ENCODE data around the gene NME3. TPM values are rescaled to one million over a fixed set of nuclear protein-coding genes. Genes with fewer than 3 reads are reported as not detected.
"Not testable (repeated sequence)": the region's sequence is repeated elsewhere in the genome, so short reads cannot be mapped to it uniquely, and the experiment has no call there.

NME3 gene
- total RNA-seq, 4 donors from 2014 or later, result 49.9 to 106 (median 87.2) TPM

DNA sequence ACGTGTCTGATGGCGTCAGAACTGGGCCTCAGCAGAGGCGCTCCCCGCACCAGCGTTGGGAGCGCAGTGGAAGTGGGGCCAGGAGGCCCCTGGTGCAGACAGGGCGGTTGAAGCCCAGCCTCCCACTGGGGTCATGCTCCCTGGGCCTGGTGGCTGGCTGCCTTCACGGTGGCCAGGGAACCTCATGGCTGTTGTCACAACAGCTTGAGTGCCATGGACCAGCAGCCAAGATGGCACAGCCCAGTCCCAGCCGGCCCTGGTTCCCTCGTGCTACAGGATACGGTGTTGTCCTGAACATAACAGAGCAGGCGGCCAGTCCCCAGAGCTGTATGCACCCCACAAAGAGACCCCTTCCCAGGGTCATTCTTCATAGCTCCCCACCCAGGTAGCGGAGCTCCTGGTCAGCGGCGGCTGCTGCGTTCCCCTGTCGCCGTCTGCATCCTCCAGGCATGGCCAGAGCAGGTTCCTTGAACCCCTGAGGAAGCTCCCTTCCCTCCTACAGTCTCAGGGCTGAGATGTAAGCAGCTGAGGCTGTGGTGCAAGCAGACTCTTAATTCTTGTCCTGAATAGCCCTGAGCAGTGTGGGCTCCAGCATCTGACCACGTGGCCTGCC is 29.7 kb downstream of the NME3 start:
- no peaks in the 10 kb centered on the region for H3K4me1 ChIP-seq
- H3K27ac ChIP-seq, result no peak overlapping the region
- no peaks in the 10 kb centered on the region for H3K9me3 ChIP-seq
- no peak for ATAC-seq
- peaks cover 0 to 64% of the 10 kb centered on the region in 2 donors for H3K36me3 ChIP-seq
- no peak overlapping the region for H3K4me3 ChIP-seq
- TF ChIP-seq POLR2AphosphoS5 (IDR thresholded peaks at IDR 0.05) (no peak), EP300 (IDR thresholded peaks at IDR 0.05) (no peak), POLR2A (IDR thresholded peaks at IDR 0.05) (no peak)
- TF ChIP-seq, protein P1, sequence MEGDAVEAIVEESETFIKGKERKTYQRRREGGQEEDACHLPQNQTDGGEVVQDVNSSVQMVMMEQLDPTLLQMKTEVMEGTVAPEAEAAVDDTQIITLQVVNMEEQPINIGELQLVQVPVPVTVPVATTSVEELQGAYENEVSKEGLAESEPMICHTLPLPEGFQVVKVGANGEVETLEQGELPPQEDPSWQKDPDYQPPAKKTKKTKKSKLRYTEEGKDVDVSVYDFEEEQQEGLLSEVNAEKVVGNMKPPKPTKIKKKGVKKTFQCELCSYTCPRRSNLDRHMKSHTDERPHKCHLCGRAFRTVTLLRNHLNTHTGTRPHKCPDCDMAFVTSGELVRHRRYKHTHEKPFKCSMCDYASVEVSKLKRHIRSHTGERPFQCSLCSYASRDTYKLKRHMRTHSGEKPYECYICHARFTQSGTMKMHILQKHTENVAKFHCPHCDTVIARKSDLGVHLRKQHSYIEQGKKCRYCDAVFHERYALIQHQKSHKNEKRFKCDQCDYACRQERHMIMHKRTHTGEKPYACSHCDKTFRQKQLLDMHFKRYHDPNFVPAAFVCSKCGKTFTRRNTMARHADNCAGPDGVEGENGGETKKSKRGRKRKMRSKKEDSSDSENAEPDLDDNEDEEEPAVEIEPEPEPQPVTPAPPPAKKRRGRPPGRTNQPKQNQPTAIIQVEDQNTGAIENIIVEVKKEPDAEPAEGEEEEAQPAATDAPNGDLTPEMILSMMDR (IDR thresholded peaks at IDR 0.05), result no peak
- 100% methylated on average over 2 of the region's 19 CpGs; no CpG with 5 or more reads in 1 of the 2 donors for WGBS, 2 donors (ENCODE audit: low coverage in 1 of 2)
- no peaks in the 10 kb centered on the region for H3K27me3 ChIP-seq

DNA sequence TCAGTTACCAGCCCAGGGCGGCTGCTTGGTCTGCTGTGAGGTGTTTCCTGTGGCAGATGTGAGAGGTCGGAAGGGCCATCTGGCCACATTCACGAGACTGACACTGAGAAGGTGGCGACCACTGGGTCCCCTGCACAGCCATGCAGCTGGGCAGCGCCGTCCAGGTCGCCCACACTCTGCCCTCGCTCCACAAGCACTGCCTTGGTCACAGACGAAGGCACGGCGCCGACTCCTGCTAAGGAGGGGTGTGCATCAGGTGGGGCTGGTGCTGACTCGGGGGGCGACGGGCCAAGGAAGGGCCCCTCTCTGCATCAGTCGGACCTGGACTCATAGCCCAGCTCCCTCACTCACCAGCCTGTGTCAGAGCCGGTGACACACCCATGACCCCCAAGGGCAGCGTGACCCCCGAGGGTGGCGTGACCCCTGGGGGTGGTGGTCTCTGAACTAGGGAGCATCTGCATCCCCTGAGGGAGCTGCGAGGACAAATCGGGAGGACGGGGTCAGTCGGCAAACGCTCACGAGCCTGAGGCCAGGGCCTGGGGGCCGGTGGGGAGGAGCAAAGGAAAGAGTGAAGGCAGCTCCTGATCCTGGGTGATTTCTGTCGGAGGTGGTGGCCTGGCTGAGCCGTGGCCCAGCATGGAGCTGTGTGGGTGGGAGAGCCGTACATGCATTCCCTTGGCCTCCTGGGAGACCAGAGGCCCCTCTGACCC is 30.4 kb downstream of the NME3 start:
- peaks cover 0 to 56% of the 10 kb centered on the region in 2 donors for H3K36me3 ChIP-seq
- H3K4me3 ChIP-seq, result no peak overlapping the region
- H3K4me1 ChIP-seq, result no peaks in the 10 kb centered on the region
- no peaks in the 10 kb centered on the region for H3K9me3 ChIP-seq
- WGBS, 2 donors (ENCODE audit: low coverage in 1 of 2), result 91 to 93% methylated on average over 7 to 10 of the region's 30 CpGs
- H3K27ac ChIP-seq, result no peak overlapping the region
- ATAC-seq, result no peak
- TF ChIP-seq POLR2AphosphoS5 (IDR thresholded peaks at IDR 0.05) (no peak), EP300 (IDR thresholded peaks at IDR 0.05) (no peak), POLR2A (IDR thresholded peaks at IDR 0.05) (no peak)
- TF ChIP-seq, protein P1 (IDR thresholded peaks at IDR 0.05), result no peak
- H3K27me3 ChIP-seq, result no peaks in the 10 kb centered on the region

DNA sequence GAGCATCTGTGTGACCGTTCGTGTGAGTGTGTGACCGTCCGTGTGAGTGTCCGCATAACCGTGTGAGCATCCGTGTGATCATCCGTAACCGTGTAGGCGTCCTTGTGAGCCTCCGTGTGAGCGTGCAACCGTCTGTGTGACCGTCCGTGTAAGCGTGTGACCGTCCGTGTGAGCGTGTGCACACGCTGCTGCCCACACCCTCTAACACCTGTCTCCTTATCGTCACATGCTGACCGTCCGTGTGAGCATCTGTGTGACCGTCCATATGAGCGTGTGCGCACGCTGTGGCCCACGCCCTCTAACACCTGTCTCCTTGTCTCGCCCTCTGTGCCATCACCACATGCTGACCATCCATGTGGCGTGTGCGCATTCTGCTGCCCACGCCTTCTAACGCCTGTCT is 31.1 kb downstream of the NME3 start:
- Histone ChIP-seq H3K4me3 (no peak overlapping the region), H3K9me3 (no peaks in the 10 kb centered on the region), H3K36me3 (peaks cover 0 to 50% of the 10 kb centered on the region in 2 donors), H3K27me3 (no peaks in the 10 kb centered on the region), H3K4me1 (no peaks in the 10 kb centered on the region), H3K27ac (no peak overlapping the region)
- no peak for ATAC-seq
- no peak for TF ChIP-seq POLR2AphosphoS5 (IDR thresholded peaks at IDR 0.05)
- TF ChIP-seq, protein P1 (IDR thresholded peaks at IDR 0.05), result no peak
- TF ChIP-seq EP300 (IDR thresholded peaks at IDR 0.05), result no peak
- no peak for TF ChIP-seq POLR2A (IDR thresholded peaks at IDR 0.05)
- 92 to 95% methylated on average over 19 to 21 of the region's 33 CpGs for WGBS, 2 donors (ENCODE audit: low coverage in 1 of 2)

DNA sequence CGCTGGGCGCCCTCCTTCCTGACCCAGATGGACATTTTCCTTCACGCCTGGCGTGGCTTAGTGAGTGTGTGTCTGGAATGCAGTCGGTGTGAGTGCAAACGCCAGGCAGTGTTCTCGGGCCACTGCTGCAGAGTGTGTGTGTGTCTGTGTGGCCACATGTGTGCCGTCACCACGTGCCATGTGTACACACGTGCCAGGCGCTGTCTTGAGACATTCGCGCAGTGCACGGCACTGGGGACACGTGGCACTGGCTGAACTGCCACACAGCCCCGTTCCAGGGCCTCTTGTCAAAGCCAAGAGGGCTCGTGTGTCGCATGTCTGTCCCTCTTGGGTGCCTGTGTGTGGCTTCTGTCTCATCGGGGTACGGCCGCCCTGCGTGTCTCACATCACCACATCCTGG is 36.5 kb downstream of the NME3 start:
- Histone ChIP-seq H3K4me3 (no peak overlapping the region), H3K27me3 (no peaks in the 10 kb centered on the region), H3K36me3 (peaks cover 0 to 54% of the 10 kb centered on the region in 2 donors), H3K4me1 (no peaks in the 10 kb centered on the region), H3K27ac (no peak overlapping the region), H3K9me3 (no peaks in the 10 kb centered on the region)
- TF ChIP-seq POLR2A (IDR thresholded peaks at IDR 0.05) (no peak), POLR2AphosphoS5 (IDR thresholded peaks at IDR 0.05) (no peak)
- 91 to 100% methylated on average over 1 to 18 of the region's 22 CpGs for WGBS, 2 donors (ENCODE audit: low coverage in 1 of 2)
- no peak for ATAC-seq

DNA sequence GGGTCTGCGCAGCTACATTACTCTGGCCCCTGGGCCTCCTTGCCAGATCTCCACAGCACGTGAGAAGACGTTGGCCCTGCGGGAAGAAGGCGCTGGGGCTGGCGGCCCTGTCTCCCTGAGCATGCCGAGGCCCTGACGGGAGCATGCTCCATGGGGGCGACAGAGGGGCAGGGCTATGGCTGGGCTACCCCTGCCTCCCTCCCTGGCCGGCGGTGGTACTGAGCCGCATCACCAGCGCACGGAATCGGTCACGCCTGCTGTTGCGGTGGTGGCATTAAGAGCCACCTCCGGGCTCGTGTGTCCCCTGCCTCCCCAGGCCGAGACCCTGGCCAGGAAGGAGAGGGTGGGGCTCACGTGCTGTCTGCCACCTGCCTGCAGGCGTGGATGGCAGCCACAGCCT is 37.2 kb downstream of the NME3 start:
- Histone ChIP-seq H3K4me1 (no peaks in the 10 kb centered on the region), H3K9me3 (no peaks in the 10 kb centered on the region), H3K27me3 (no peaks in the 10 kb centered on the region), H3K4me3 (no peak overlapping the region), H3K36me3 (peaks cover 0 to 60% of the 10 kb centered on the region in 2 donors), H3K27ac (no peak overlapping the region)
- WGBS, 2 donors (ENCODE audit: low coverage in 1 of 2), result no CpG with 5 or more reads among the region's 22 CpGs
- TF ChIP-seq POLR2AphosphoS5 (IDR thresholded peaks at IDR 0.05) (no peak), EP300 (IDR thresholded peaks at IDR 0.05) (no peak), POLR2A (IDR thresholded peaks at IDR 0.05) (no peak)
- TF ChIP-seq, protein P1 (IDR thresholded peaks at IDR 0.05), result no peak
- no peak for ATAC-seq

DNA sequence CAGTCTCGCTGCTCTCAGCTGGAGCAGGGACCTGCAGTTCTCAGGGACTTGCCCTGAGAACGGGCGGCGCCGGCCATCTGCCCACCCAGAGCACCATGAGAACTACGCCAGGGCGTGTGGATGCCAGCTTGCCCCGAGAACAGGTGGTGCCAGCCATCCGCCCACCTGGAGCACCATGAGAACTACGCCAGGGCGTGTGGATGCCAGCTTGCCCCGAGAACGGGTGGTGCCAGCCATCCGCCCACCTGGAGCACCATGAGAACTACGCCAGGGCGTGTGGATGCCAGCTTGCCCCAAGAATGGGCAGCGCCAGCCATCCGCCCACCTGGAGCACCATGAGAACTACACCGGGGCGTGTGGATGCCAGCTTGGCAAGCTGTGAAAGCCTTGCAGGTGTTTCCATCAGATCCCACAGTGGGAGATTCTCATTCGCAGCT is 38.8 kb downstream of the NME3 start:
- H3K9me3 ChIP-seq, H3K27me3 ChIP-seq, H3K4me1 ChIP-seq, H3K4me3 ChIP-seq, ATAC-seq, H3K27ac ChIP-seq: not testable (repeated sequence)
- peaks cover 0 to 76% of the 10 kb centered on the region in 2 donors for H3K36me3 ChIP-seq
- WGBS, 2 donors (ENCODE audit: low coverage in 1 of 2), result no CpG with 5 or more reads among the region's 21 CpGs
